ENCODE measurements around the gene ZNF385B. TPM values are rescaled to one million over a fixed set of nuclear protein-coding genes. Genes with fewer than 3 reads are reported as not detected.
A peak's percentile ranks its signal among the peaks of the same experiment; 100 is the strongest.

ZNF385B gene
- total and polyA plus RNA-seq, 9 of the 15 experiments (the other 6 are each of a cell fraction or from before 2014, with no cell fraction given), result 0.50 TPM; not detected in 8

GRCh38 chr2:179785902-179786301, 75.5 kb downstream of the ZNF385B start:
- BruUV-seq (replicated peaks), result no TSS peak
- WGBS (ENCODE audit: insufficient coverage, low coverage, missing lambda C conversion rate), result 17% methylated on average over 1 of the region's 1 CpG
- in situ Hi-C loops (cut with MboI) (no loop called here), intact Hi-C loops (cut with micrococcal nuclease) (no loop called here)
- H3K27ac ChIP-seq (ENCODE audit: extremely low read depth, low read depth, low read length), result no peak overlapping the region
- CTCF ChIA-PET (ENCODE audit: low intra/inter-chr PET ratio), result no interaction called here
- no peaks in the 10 kb centered on the region for H4K20me1 ChIP-seq (replicated peaks; ENCODE audit: control insufficient read depth, insufficient read depth, low read length)
- TF ChIP-seq STAG1 (CRISPR knock-in tag; IDR thresholded peaks at IDR 0.05; ENCODE audit: borderline replicate concordance) (no peak), HOXB6 (CRISPR knock-in tag; IDR thresholded peaks at IDR 0.05; ENCODE audit: borderline replicate concordance) (no peak), HOMEZ (CRISPR knock-in tag; IDR thresholded peaks at IDR 0.05) (no peak), ZNF785 (CRISPR knock-in tag; IDR thresholded peaks at IDR 0.05) (no peak), SIX5 (IDR thresholded peaks at IDR 0.05; ENCODE audit: borderline replicate concordance in 1 of 2, insufficient read depth in 1 of 2, low read depth in 1 of 2, low read length in 2 of 2) (no peak), ZBTB17 (CRISPR knock-in tag; IDR thresholded peaks at IDR 0.05) (no peak), RFX5 (IDR thresholded peaks at IDR 0.05; ENCODE audit: low read depth, low read length) (no peak), NCOA2 (IDR thresholded peaks at IDR 0.05; ENCODE audit: partially characterized antibody in 2 of 2) (no peak), SREBF1 (IDR thresholded peaks at IDR 0.05; ENCODE audit: borderline replicate concordance, low read depth, low read length) (no peak), HMG20B (CRISPR knock-in tag; IDR thresholded peaks at IDR 0.05) (no peak)
- TF ChIP-seq, protein P1, sequence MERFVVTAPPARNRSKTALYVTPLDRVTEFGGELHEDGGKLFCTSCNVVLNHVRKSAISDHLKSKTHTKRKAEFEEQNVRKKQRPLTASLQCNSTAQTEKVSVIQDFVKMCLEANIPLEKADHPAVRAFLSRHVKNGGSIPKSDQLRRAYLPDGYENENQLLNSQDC (CRISPR knock-in tag; IDR thresholded peaks at IDR 0.05), result no peak
- ATAC-seq (no peak), DNase-seq (ENCODE audit: extremely low read depth in 1 of 4, low spot score in 3 of 4) (peak in 1 of 4 experiments; percentile 16), FAIRE-seq (no peak)
- POLR2A ChIA-PET, result no interaction called here
- peaks cover 0 to 4% of the 10 kb centered on the region in 2 experiments; a peak in 2 of 5 replicates for H3K4me1 ChIP-seq (replicated peaks in 1 of 2; ENCODE audit: control insufficient read depth in 2 of 2, insufficient read depth in 2 of 2, low read length in 2 of 2)
- peak overlapping the region; percentile 8; the same call in 1 of the 2 replicates for H2AFZ ChIP-seq (ENCODE audit: low read depth, low read length)
- no peak overlapping the region for H3K4me2 ChIP-seq (ENCODE audit: insufficient read depth, low read length)
- H3K9me3 ChIP-seq (replicated peaks; ENCODE audit: control insufficient read depth, insufficient read depth, low read depth, low read length), result peaks cover 2% of the 10 kb centered on the region; the same call in 1 of the 2 replicates
- H3K9ac ChIP-seq (ENCODE audit: insufficient read depth in 1 of 2, low read depth in 2 of 2, low read length in 2 of 2), result no peak overlapping the region
- no peaks in the 10 kb centered on the region for H3K36me3 ChIP-seq (ENCODE audit: control insufficient read depth, insufficient read depth, low read length)
- H3K79me2 ChIP-seq (ENCODE audit: control insufficient read depth, insufficient read depth, low read length), result no peaks in the 10 kb centered on the region
- H3K9me1 ChIP-seq (ENCODE audit: control insufficient read depth, insufficient read depth, low read length), result no peaks in the 10 kb centered on the region
- no peak overlapping the region for H3K4me3 ChIP-seq
- no peaks in the 10 kb centered on the region for H3K27me3 ChIP-seq (ENCODE audit: control insufficient read depth in 2 of 2, insufficient read depth in 2 of 2, low read length in 2 of 2)
